NCI-H2196 (cell line): ENCODE data around the gene ULK4.

Experiments
- DNase-seq: peaks from one replicate; lab custom pipeline; 2025; ENCODE audit not compliant: unreplicated experiment; lab: John Stamatoyannopoulos, UW

ULK4 gene

DNA sequence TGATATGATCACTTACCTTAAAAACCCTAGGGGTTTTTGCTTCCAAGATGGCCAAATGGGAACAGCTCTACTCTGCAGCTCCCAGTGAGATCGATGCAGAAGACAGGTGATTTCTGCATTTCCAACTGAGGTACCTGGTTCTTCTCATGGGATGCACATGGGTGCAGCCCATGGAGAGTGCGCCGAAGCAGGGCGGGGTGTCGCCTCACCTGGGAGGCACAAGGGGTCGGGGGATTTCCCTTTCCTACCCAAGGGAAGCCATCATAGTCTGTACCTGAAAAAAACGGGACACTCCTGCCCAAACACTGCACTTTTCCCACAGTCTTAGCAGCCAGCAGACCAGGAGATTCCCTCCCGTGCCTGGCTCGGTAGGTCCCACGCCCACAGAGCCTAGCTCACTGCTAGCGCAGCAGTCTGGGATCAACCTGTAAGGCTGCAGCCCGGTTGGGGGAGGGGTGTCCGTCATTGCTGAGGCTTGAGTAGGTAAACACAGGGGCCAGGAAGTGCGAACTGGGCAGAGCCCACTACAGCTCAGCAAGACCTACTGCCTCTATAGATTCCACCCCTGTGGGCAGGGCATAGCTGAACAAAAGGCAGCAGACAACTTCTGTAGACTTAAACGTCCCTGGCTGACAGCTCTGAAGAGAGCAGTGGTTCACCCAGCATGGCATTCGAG lies 684.0 kb downstream of the ULK4 start:
- no peak for DNase-seq

DNA sequence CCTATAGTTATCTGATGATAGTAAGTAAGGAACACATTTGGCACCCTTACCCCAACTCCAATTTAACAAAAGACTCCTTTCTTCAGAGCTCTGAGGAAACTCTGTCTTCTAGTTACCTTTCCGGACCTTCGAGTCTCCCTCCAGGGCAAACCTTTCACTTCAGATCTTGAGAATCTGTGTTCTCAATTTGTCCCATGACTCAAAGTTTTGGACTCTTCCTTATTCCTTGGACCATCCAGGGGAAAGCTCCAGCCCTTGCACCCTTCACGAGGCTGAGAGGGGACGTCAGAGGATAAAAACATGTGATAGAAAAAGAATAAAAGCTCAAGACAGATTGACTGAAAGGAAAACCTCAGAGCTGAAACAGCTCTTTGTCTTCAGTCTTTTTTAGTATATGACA lies 685.7 kb downstream of the ULK4 start:
- no peak for DNase-seq

DNA sequence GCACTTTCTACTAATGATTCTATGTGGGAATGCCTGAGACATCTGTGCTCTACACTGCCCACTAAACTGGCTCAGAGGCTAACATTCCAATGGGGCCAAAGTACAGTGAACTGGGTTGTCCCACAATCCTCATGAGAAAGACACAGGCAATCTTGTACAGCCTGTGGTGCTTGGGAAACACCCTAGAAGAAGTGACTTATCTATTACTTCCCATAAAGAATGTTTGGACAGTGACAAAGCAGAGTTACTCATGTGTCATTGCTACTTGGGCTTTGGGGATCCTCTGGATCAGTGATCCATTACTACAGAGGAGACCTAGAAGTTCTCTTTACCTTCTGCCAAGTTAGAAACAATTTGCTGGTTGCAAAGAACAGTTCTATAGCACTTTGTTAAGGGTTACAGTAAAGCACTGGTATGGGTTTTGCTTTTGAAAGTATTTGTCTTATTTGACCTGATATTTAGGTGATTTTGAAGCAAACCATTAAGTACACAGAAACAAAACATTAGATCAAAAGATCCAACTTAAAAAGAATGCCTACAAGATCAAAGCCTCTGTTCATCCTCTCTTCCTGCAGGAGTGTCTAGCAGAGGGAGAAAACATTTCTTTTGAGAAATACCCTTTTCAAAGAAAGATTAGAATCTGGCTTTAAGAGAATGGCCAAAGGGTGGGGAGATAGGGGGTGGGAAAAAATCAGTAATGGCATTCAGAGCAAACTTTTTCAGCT lies 686.8 kb downstream of the ULK4 start:
- no peak for DNase-seq

DNA sequence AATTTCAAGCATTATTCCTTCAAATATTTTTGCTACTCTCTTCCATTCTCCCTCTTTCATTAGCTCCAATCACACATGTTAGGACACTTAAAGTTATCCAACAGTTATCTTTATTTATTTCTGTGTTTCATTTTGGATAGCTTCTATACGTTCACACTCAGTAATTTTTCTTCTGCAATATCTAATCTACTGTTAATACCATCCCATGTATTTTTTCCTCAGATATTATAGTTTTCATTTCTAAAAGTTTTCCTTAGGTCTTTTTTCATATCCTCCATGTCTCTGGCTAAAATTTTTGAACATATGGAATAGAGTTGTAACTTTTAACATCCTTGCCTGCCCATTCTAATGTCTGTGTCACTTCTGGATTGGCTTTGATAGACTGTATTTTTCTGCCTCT lies 689.2 kb downstream of the ULK4 start:
- no peak for DNase-seq

DNA sequence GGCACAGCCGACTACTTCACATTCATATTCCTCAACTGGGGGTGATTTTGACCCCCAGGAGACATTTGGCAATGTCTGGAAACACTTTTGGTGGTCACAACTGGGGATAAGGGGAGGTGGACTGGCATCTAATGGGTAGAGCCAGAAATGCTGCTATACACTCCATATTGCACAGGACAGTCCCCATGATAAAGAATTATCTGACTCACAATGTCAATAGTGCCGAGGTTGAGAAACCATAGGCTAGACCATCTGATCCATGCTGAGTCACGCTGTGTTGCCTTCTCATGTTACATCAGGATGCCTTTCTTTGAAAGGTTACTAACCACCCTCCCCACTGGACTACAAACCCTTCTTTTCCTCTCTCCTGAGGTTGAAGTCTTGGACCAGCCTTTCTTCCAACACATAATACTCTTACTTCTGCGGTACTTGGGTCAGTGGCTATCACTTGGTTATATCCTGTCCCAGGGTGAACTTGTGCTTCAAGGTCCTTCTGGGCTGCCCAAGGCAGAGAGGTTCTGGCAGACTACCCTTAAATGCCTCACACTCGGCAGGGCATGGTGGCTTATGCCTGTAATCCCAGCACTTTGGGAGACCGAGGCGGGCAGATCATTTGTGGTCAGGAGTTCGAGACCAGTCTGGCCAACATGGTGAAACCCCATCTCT lies 693.8 kb downstream of the ULK4 start:
- DNase-seq = peak; percentile 1

DNA sequence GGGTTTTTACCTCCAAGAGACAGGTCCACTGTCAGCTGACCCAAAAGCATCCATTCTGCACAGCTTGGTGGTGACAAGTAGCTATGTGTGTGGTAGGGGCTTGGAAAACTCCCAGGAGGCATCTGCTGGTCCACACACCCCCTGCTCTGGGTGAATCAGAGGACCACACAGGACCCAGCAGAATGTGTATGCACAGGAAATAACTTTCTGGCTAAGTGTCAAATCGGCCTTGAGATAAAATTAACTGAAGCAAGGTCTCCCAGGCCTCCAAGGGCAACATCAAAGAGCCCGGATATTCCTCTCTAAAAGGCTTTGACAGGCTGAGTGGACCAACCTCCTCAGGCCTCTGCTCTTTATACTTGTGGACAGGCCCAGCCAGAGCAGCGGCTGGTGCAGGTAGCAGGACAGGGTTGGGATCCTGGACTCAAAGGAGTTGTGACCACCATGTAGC lies 696.1 kb downstream of the ULK4 start:
- DNase-seq = no peak

DNA sequence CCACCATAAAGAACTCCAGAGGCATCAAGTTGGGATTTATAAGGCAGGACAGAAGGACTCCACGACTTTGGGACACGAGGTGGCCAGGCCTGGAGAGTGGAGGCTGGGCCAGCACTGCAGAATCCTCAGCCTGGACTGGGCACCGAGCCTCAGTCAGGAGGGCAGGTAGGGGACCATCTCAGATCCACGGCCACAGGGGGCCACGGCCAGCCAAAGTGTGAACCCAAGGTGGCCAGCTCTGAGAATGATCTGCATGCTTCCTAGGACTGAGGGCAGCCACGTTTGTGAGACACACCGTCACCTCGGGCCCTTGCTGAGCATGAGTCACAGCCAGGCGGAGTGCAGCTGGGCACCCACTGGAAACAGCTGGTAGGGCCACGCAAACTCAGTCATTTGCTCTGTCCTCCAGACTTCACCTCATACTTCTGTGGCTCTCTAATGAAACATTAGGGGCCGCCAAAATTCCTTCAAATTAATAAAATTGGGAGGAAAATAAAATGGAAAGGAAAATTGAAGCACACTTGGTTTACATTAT lies 696.8 kb downstream of the ULK4 start:
- no peak for DNase-seq

DNA sequence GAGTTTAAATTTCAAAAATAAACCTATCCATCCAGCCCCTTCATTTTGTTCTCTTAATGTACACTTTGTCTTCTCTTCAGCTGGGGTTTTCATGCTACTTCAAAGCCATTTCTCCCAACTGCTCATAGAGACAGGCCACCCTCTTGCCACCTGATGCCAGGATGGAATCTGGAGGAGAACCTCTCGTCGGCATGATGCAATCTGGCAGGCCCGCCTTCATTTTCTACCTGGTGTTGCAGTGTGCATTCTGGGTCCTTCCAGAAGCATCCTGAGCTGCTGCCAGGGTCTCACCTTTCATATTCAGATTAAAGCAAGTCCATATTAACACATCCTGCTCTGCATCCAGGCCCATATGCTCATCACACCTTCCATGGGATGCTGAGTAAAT lies 701.8 kb downstream of the ULK4 start:
- no peak for DNase-seq

DNA sequence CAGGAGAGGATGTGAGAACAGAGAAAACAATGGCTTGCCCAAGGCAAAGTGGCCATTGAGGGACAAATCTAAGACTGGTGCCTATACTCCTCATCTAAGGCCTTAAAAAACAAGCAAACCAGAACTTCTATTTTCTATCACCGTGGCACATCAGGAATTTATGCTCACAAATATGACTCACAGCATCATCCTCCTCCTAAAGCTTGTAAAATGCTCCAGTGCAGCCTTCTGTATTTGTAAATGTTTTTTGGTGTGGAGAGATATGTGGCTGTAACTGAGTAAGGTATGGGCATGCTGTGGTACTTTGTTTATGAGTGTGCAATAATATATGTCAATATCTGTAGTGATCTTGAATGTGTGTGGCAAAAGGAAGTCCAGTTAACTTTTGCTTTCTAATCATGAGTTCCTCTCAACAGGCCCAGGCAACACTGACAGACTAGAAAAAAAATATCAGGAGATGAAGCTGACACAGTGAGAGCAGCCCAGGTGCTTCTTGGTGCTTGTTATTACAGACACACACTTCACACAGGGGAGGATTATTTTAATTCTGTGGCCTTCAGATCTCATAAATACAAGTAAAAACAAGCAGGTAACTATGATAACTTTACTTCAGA lies 702.3 kb downstream of the ULK4 start:
- no peak for DNase-seq

DNA sequence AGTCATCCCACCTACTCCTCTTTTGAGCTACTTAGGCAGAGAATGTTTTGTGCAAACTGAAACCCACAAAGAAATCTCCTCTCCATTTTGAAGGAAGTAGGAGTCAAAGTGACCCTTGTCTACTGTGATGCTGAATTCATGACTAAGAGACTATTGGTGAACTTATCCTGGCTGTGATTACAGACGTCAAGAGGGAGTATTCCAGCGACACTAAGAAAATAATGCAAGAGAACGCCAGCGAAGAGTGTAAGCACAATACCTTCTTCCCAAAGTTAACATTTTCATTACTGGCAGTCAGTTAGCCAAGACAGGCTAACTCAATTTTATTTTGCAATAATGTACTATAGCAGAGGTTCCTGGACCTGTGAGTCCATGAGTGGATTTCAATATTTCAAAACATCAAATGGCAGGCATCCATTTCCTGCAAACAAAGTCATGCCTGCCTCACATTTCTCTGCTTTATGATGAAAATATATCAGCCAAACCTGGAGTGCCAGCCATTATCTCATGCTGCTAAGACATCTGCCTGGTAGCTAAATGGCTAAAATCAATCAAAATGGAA lies 703.6 kb downstream of the ULK4 start:
- DNase-seq = no peak

DNA sequence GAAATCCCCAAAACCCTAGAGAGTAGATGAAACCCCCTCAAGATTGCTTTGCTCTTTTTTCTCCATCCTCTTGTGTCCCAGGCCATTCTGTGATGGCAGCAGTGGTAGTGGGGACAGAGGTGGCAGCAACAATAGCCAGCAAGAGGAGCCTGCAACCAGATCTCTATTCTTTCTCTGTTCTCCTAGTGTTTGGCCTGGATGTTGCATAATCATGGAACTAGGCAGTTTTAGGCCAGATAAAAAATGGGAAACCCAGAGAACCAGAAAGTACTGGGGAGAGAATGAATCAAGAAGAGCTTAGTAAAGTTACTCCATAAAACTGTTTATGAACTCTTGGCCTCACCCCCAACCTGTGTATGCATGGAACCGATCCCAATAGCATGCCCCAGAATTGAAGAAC lies 710.3 kb downstream of the ULK4 start:
- no peak for DNase-seq

DNA sequence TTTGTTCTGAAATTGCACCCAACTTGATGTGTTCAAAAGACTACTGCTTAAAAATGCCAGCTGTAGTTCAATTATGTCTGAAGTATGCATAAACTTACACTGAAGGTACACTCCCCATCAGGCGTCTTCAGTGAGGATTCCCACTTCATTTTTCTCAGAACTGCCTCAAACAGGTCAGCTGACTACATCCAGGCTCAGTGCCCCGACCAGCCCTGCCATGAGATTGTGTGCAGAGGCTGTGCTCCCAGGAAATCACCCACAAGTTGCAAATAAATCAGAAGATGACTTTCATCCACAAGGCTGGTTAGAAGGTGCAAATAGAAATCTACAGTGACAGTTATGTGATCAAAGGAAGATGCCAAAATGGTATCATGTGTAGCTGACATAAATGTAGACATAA lies 711.1 kb downstream of the ULK4 start:
- no peak for DNase-seq

DNA sequence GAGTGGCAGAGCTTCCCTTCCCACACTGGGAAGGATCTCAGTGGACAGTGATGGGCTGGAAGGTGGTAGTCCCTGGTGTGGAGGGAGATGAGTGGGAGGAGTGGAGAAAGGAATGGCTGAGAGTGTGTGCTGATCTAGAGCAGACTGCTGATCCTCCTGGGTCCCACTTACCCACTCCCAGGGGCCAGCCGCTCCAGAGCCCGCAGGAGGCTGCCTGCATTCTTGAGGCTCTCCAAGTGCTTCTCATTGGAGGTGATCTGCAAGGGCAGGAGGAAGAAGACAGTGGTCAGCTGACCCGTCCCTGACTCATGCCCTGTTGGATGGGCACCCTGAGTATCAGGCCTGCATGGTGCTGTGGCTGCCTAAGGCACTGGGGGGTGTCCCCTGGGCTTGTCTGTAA lies 712.6 kb downstream of the ULK4 start:
- no peak for DNase-seq

DNA sequence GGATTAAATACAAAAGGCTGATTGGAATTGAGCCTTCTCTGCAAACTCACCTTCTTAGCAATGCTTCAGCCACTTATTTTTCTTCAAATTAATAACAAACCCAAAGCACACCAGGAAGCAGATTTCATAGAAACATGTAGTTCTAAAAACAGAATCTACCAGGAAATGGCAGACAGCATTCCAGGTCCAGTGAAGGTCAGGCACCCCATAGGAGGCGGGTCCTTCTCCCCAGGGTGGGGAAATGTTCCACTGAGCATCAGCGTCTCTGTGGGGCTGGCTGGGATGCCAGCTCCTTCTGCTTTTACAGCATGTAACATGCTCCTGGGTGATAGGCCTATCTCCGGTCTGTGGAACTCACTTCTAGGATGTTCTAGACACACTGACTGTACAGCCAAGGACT lies 713.4 kb downstream of the ULK4 start:
- DNase-seq = no peak

DNA sequence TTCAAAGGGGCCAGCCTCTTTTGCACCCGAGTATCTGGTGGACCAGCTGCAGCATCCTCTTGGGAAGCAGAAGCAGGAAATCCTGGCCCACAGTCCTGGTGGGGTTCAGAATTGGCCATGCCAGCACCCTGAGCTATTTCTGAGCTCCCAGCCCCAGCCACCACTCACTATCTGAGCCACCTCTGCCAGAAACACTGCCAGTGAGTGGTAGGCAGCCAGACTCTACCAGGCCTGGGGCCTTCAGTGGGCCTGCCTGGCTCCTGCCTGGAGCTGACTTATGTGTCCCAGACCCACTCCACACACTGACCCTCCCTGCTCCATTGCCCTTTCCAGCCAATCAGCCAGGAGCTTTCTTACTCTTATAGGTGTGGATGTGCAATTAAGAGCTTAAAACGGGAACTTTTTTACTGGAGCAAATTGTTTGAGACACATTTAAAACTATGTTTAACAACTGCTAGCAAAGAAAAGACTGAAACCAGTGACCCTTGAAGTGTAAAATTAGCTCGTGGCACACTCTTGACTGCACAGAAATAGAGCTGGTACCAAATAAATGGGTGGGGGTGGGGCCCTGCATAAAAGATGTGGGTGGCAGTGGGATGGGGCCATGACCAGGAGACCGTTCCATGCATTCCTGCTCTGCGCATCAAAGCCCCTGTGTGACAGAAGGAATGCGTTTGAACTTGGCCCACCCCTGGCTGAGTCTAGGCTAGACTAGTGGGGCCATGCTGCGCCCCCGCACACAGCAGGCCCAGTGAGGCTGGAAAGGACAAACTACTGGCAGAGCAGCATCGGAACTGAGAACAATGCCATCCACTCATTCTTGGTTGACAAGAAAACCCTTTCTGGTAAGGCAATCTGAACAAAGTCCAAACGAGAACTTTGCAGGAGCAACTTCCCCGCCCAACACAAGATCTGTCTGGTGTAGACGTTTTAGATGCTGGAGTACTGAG lies 714.6 kb downstream of the ULK4 start:
- DNase-seq = no peak

DNA sequence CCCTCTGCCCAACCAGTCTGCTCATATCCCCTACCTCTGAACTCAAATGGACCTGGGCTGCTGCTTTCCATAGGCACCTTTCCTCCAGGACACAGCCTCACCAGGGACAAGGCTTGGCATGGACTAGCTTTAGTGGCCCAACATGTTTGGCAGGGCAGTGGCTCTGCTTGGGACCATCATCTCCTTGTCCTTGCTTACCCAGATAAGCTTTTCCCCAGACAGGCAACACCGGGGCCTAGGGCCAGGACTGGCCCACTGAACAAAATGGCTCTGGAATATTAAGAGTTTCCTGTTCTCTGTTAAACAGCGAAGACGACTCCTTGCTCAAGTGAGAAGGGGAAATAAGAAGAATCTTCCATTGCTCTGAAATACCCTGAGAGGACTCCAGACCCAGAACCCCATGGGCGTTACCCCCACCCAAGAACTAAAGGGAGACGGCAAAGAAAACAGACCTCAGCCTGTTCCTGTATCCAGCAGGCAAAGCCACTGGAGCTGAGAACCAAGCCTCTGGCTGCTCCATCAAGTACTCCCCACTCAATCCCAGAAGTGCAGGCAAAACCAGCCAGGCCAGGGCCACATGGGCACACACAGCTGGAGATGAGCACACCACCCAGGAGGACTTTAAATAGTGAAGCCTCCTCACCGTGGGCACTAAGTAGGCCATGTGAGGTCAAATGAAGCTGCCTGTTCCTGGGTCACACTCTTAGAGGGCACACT lies 717.1 kb downstream of the ULK4 start:
- no peak for DNase-seq

DNA sequence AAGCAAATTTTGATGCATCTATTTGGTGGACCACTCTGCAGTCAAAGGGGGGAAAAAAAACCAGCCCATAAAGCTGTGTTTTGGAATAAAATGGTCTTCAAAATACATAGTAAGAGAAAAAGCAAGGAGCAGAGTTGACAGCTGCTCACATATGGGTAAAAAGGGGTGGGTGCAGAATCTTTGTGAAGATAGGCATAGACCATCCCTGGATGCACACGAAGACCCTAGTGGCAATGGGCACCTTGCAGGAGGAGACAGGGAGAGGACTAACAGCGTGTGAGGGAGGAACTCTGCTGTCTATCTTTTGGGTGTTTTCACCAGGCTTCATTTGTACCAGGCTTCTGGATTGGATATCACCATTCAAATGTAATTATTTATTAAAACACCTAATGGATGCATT lies 718.7 kb downstream of the ULK4 start:
- no peak for DNase-seq

DNA sequence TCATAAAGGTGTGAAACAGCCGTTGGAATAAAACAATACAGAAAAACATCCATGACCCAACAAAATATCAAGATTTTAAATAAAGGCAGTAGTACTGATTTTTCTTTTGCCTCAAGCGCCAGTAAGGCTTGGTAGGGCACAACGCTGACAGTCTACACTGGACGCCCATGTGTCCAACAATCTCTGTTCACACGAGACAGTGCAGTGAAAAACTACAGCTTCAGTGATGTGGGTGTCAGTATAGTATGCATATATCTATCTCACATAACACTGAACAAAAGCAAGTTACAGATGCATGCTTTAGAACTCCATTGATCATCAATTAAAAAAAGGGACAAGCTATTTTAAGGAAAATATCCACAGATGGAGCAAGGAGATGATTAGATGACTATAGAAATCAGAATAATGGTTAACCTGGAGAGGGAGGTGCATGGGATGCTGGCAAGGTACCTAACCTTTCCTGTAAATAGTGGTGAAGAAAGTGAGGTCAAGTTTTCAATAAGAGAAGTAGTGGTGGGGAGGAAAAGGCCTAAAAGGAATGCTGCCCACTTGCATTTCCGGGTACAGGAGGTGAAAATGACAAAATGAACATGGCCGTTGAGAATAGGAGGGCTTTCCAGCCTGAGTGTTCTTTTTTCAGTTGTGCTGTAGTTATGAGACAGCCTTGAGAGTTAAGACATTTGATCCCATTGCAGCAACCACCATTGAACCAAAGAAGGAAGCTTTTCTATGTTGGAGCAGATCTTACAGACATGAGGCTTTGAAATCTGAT lies 719.9 kb downstream of the ULK4 start:
- DNase-seq = no peak

DNA sequence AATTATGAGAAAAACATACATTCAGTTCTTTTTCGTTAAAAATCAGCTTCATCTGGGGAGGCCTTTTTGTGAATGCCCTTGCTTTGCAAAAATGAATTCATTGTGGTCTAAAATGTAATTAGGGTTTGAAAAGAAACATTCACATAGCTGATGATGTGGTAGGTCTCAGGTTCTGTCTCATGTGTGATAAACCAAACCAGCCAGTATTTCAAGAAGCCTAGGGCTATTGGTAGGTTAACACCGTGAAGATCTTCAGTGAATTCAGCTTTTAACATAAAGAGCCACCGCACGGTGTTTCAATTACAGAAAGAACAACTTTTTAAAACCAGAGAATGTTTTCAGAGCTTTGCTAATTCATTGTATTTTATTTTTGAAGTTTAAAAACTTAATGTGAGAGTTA lies 720.7 kb downstream of the ULK4 start:
- no peak for DNase-seq
